A673 (cell line): ENCODE data around the gene HDAC4.

Experiments used
- EZH2 ChIP-seq: fragments of 200-600 bp; sonication (generic); IDR thresholded peaks from 2 replicates; pipeline ENCODE4 v1.6.1; 2017; ENCODE audit warnings: borderline replicate concordance, low read depth, mild to moderate bottlenecking, mixed read lengths, antibody characterized with exemption, low read length; ENCODE audit not compliant: poor library complexity, severe bottlenecking
- TF ChIP-seq, protein P1 (sequence below): fragments of 300-800, 200-600 bp; sonication (generic); conservative IDR thresholded peaks from 2 replicates; pipeline ENCODE4 v1.5.1; 2017; ENCODE audit warnings: low read depth, mild to moderate bottlenecking, antibody characterized with exemption, low read length, moderate library complexity, mixed read lengths

GRCh38 chr2:239391286-239392071 lies 9.3 kb downstream of the HDAC4 start:
- TF ChIP-seq, protein P1, sequence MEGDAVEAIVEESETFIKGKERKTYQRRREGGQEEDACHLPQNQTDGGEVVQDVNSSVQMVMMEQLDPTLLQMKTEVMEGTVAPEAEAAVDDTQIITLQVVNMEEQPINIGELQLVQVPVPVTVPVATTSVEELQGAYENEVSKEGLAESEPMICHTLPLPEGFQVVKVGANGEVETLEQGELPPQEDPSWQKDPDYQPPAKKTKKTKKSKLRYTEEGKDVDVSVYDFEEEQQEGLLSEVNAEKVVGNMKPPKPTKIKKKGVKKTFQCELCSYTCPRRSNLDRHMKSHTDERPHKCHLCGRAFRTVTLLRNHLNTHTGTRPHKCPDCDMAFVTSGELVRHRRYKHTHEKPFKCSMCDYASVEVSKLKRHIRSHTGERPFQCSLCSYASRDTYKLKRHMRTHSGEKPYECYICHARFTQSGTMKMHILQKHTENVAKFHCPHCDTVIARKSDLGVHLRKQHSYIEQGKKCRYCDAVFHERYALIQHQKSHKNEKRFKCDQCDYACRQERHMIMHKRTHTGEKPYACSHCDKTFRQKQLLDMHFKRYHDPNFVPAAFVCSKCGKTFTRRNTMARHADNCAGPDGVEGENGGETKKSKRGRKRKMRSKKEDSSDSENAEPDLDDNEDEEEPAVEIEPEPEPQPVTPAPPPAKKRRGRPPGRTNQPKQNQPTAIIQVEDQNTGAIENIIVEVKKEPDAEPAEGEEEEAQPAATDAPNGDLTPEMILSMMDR = no peak
- TF ChIP-seq EZH2 = no peak
